WTC11 (cell line): ENCODE data around the gene DTNB. TPM values are rescaled to one million over a fixed set of nuclear protein-coding genes. Genes with fewer than 3 reads are reported as not detected.

Experiments used
- ATAC-seq: fragments of 200-7000 bp; cut with Tn5 transposase; 2 replicates; pipeline ENCODE4 v1.10.0; 2021; ENCODE audit warnings: mild to moderate bottlenecking, moderate library complexity
- CTCF ChIA-PET: fragments of 300-600 bp; sonication (Branson Sonifier 250); formaldehyde crosslinking; loops from one replicate; lab custom pipeline; 2021; ENCODE audit warnings: antibody characterized with exemption; lab: Charles Lee
- POLR2A ChIA-PET: fragments of 350-600 bp; sonication (Branson Sonifier 250); formaldehyde crosslinking; loops from one replicate; lab custom pipeline; 2021; ENCODE audit warnings: antibody characterized with exemption; lab: Charles Lee
- DNase-seq: peaks from one replicate; pipeline ENCODE4 v3.0.0; 2021; ENCODE audit warnings: low spot score
- H3K27ac Mint-ChIP-seq: 2 replicates; pipeline ENCODE4 v1.8.0; 2021; ENCODE audit warnings: mixed read lengths
- H3K27me3 Mint-ChIP-seq: 2 replicates; pipeline ENCODE4 v1.8.0; 2021; ENCODE audit warnings: low read depth, mild to moderate bottlenecking, moderate library complexity, mixed read lengths
- H3K36me3 Mint-ChIP-seq: 2 replicates; pipeline ENCODE4 v1.8.0; 2021; ENCODE audit warnings: mixed read lengths
- H3K4me1 Mint-ChIP-seq: 2 replicates; pipeline ENCODE4 v1.8.0; 2022; ENCODE audit warnings: mixed read lengths
- H3K4me3 Mint-ChIP-seq: 2 replicates; pipeline ENCODE4 v1.8.0; 2021; ENCODE audit warnings: mild to moderate bottlenecking, moderate library complexity, mixed read lengths
- H3K9me3 Mint-ChIP-seq: 2 replicates; pipeline ENCODE4 v1.8.0; 2021; ENCODE audit warnings: mixed read lengths
- CREM ChIP-seq: sonication (generic); formaldehyde crosslinking; IDR thresholded peaks from 2 replicates; pipeline ENCODE4 v1.8.1; 2022; ENCODE audit warnings: mild to moderate bottlenecking, missing genetic modification reagents, moderate library complexity
- FOXK1 ChIP-seq: sonication (generic); formaldehyde crosslinking; IDR thresholded peaks from 2 replicates; pipeline ENCODE4 v1.8.0; 2022; ENCODE audit warnings: mild to moderate bottlenecking, moderate library complexity, missing genetic modification reagents
- JUN ChIP-seq: sonication (generic); formaldehyde crosslinking; IDR thresholded peaks from 2 replicates; pipeline ENCODE4 v1.8.0; 2023; ENCODE audit warnings: mild to moderate bottlenecking, missing genetic modification reagents
- MXD4 ChIP-seq: fragments of 250-450 bp; sonication (Bioruptor Pico); IDR thresholded peaks from 2 replicates; pipeline ENCODE4 v1.8.0; 2021; ENCODE audit warnings: mild to moderate bottlenecking, moderate library complexity, borderline replicate concordance
- SP1 ChIP-seq: sonication (generic); formaldehyde crosslinking; conservative IDR thresholded peaks from 2 replicates; pipeline ENCODE4 v1.8.1; 2022; ENCODE audit warnings: missing genetic modification reagents
- ZNF219 ChIP-seq: sonication (generic); formaldehyde crosslinking; IDR thresholded peaks from 2 replicates; pipeline ENCODE4 v1.8.0; 2023; ENCODE audit warnings: missing genetic modification reagents, mild to moderate bottlenecking, borderline replicate concordance
- ZNF232 ChIP-seq: sonication (generic); formaldehyde crosslinking; IDR thresholded peaks from 2 replicates; pipeline ENCODE4 v1.8.0; 2022; ENCODE audit warnings: mild to moderate bottlenecking, missing genetic modification reagents
- ZNF396 ChIP-seq: fragments of 250-450 bp; sonication (Bioruptor Pico); IDR thresholded peaks from 2 replicates; pipeline ENCODE4 v1.8.0; 2021; ENCODE audit warnings: mild to moderate bottlenecking, moderate library complexity, borderline replicate concordance
- ZNF416 ChIP-seq: fragments of 250-450 bp; sonication (Bioruptor Pico); IDR thresholded peaks from 2 replicates; pipeline ENCODE4 v1.9.0; 2021; ENCODE audit warnings: mild to moderate bottlenecking, inconsistent platforms
- total RNA-seq: library from RNA; stranded (reverse); gene quantifications from 3 replicates; pipeline ENCODE4 v1.2.3, GENCODE V29; 2021
- TF ChIP-seq, protein P1 (sequence below): sonication (generic); formaldehyde crosslinking; IDR thresholded peaks from 2 replicates; pipeline ENCODE4 v1.8.1; 2023; ENCODE audit warnings: mild to moderate bottlenecking, missing genetic modification reagents, moderate library complexity
- TF ChIP-seq, protein P2 (sequence below): sonication (generic); formaldehyde crosslinking; IDR thresholded peaks from 2 replicates; pipeline ENCODE4 v1.8.0; 2022; ENCODE audit warnings: missing genetic modification reagents
- TF ChIP-seq, protein P3 (sequence below): fragments of 250-450 bp; sonication (Bioruptor Pico); IDR thresholded peaks from 2 replicates; pipeline ENCODE4 v1.9.0; 2021; ENCODE audit warnings: moderate library complexity, mild to moderate bottlenecking, inconsistent platforms, borderline replicate concordance
- TF ChIP-seq, protein P4 (sequence below): fragments of 250-450 bp; sonication (Bioruptor Pico); IDR thresholded peaks from 2 replicates; pipeline ENCODE4 v1.8.0; 2021; ENCODE audit warnings: mild to moderate bottlenecking
- TF ChIP-seq, protein P5 (sequence below): sonication (generic); formaldehyde crosslinking; IDR thresholded peaks from 2 replicates; pipeline ENCODE4 v1.8.1; 2023; ENCODE audit warnings: mild to moderate bottlenecking, moderate library complexity, missing genetic modification reagents
- TF ChIP-seq, protein P6 (sequence below): sonication (generic); formaldehyde crosslinking; IDR thresholded peaks from 2 replicates; pipeline ENCODE4 v1.8.0; 2022; ENCODE audit warnings: mild to moderate bottlenecking, missing genetic modification reagents
- TF ChIP-seq, protein P7 (sequence below): sonication (generic); formaldehyde crosslinking; IDR thresholded peaks from 2 replicates; pipeline ENCODE4 v1.8.1; 2023; ENCODE audit warnings: mild to moderate bottlenecking, missing genetic modification reagents, moderate library complexity
- TF ChIP-seq, protein P8 (sequence below): sonication (generic); formaldehyde crosslinking; IDR thresholded peaks from 2 replicates; pipeline ENCODE4 v1.8.0; 2023; ENCODE audit warnings: missing genetic modification reagents
- TF ChIP-seq, protein P9 (sequence below): fragments of 250-450 bp; sonication (Bioruptor Pico); IDR thresholded peaks from 2 replicates; pipeline ENCODE4 v1.9.0; 2021; ENCODE audit warnings: mild to moderate bottlenecking, borderline replicate concordance

Gene DTNB
- total RNA-seq, 1 experiment from 2014 or later, result 39.9 TPM

DNA sequence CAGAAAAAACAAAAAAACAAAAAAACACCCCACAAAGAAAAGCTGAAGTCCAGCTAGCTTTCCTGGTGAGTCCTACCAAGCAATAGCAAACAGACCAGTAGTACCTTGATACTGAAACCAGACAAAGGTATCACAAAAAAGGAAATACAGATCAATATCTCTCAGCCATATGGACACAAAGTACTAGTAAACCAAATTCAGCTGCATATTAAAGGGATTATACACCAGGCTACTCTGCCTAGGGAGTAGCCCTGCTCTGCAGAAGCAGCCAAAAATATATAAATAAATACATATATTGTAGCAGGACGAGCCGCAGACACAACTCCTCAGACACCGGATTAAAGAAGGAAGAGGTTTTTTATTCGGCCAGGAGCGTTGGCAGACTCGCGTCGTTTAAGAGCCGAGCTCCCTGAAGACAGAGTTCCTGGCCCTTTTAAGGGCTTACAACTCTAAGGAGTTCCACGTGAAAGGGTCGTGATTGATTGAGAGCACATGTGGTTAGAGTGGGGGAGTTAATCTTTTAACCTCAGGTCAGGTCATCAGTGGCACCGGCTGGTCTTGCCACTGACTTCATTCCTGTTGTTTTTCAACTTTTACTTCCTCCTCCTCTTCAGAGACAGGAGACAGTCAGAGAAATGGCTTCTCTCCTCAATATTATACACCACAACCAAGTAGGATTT is 38.4 kb upstream of the DTNB start:
- POLR2A ChIA-PET, result no interaction called here
- no peak overlapping the region for H3K4me3 Mint-ChIP-seq
- CTCF ChIA-PET, result interaction anchor here (1.4 kb wide), 1 partner anchor 350 kb away, joined by 4 read pairs; no protein-coding TSS in a partner anchor
- ATAC-seq (no peak), DNase-seq (no peak)
- H3K36me3 Mint-ChIP-seq, result no peaks in the 10 kb centered on the region
- H3K27ac Mint-ChIP-seq, result no peak overlapping the region
- TF ChIP-seq ZNF416 (no peak), MXD4 (no peak), FOXK1 (no peak), ZNF232 (no peak), ZNF219 (no peak)
- TF ChIP-seq, protein P1, sequence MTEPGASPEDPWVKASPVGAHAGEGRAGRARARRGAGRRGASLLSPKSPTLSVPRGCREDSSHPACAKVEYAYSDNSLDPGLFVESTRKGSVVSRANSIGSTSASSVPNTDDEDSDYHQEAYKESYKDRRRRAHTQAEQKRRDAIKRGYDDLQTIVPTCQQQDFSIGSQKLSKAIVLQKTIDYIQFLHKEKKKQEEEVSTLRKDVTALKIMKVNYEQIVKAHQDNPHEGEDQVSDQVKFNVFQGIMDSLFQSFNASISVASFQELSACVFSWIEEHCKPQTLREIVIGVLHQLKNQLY, result no peak
- TF ChIP-seq, protein P2, sequence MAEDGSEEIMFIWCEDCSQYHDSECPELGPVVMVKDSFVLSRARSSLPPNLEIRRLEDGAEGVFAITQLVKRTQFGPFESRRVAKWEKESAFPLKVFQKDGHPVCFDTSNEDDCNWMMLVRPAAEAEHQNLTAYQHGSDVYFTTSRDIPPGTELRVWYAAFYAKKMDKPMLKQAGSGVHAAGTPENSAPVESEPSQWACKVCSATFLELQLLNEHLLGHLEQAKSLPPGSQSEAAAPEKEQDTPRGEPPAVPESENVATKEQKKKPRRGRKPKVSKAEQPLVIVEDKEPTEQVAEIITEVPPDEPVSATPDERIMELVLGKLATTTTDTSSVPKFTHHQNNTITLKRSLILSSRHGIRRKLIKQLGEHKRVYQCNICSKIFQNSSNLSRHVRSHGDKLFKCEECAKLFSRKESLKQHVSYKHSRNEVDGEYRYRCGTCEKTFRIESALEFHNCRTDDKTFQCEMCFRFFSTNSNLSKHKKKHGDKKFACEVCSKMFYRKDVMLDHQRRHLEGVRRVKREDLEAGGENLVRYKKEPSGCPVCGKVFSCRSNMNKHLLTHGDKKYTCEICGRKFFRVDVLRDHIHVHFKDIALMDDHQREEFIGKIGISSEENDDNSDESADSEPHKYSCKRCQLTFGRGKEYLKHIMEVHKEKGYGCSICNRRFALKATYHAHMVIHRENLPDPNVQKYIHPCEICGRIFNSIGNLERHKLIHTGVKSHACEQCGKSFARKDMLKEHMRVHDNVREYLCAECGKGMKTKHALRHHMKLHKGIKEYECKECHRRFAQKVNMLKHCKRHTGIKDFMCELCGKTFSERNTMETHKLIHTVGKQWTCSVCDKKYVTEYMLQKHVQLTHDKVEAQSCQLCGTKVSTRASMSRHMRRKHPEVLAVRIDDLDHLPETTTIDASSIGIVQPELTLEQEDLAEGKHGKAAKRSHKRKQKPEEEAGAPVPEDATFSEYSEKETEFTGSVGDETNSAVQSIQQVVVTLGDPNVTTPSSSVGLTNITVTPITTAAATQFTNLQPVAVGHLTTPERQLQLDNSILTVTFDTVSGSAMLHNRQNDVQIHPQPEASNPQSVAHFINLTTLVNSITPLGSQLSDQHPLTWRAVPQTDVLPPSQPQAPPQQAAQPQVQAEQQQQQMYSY (CRISPR knock-in tag), result no peak
- TF ChIP-seq, protein P3, sequence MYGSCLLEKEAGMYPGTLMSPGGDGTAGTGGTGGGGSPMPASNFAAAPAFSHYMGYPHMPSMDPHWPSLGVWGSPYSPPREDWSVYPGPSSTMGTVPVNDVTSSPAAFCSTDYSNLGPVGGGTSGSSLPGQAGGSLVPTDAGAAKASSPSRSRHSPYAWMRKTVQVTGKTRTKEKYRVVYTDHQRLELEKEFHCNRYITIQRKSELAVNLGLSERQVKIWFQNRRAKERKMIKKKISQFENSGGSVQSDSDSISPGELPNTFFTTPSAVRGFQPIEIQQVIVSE (CRISPR knock-in tag), result no peak
- TF ChIP-seq, protein P4, sequence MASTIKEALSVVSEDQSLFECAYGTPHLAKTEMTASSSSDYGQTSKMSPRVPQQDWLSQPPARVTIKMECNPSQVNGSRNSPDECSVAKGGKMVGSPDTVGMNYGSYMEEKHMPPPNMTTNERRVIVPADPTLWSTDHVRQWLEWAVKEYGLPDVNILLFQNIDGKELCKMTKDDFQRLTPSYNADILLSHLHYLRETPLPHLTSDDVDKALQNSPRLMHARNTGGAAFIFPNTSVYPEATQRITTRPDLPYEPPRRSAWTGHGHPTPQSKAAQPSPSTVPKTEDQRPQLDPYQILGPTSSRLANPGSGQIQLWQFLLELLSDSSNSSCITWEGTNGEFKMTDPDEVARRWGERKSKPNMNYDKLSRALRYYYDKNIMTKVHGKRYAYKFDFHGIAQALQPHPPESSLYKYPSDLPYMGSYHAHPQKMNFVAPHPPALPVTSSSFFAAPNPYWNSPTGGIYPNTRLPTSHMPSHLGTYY (CRISPR knock-in tag), result no peak
- no peaks in the 10 kb centered on the region for H3K27me3 Mint-ChIP-seq
- no peaks in the 10 kb centered on the region for H3K4me1 Mint-ChIP-seq
- 0 out of 2 replicates have a peak, but pooled peaks cover 4% of the 10 kb centered on the region for H3K9me3 Mint-ChIP-seq

DNA sequence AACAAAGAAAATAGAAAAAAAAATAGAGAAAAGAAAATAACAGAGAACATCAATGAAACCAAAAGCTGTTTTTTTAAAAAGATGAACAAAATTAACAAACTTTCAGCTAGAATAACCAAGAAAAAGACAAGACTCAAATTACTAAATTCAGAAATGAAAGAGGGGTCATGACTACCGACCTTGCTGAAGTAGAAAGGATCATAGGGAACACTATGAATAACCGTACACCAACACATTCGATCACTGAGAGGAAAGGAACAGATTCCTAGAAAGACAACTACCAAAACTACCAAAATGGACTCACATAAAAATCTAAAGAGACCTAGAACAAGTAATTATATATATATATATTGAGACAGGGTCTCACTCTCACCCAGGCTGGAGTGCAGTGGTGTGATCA is 37.4 kb upstream of the DTNB start:
- no peaks in the 10 kb centered on the region for H3K4me1 Mint-ChIP-seq
- H3K27me3 Mint-ChIP-seq, result no peaks in the 10 kb centered on the region
- POLR2A ChIA-PET, result no interaction called here
- H3K27ac Mint-ChIP-seq, result no peak overlapping the region
- peaks cover 5% of the 10 kb centered on the region for H3K36me3 Mint-ChIP-seq
- H3K9me3 Mint-ChIP-seq, result peaks cover 9% of the 10 kb centered on the region
- CTCF ChIA-PET, result interaction anchor here (0.7 to 2.2 kb wide), 6 partner anchors 9 to 482 kb away, joined by 3 to 15 read pairs (median 4); no protein-coding TSS in a partner anchor
- ATAC-seq (no peak), DNase-seq (no peak)
- no peak overlapping the region for H3K4me3 Mint-ChIP-seq
- TF ChIP-seq SP1 (CRISPR knock-in tag) (no peak), ZNF219 (no peak), CREM (CRISPR knock-in tag) (no peak), JUN (no peak), ZNF396 (CRISPR knock-in tag) (no peak)
- TF ChIP-seq, protein P5, sequence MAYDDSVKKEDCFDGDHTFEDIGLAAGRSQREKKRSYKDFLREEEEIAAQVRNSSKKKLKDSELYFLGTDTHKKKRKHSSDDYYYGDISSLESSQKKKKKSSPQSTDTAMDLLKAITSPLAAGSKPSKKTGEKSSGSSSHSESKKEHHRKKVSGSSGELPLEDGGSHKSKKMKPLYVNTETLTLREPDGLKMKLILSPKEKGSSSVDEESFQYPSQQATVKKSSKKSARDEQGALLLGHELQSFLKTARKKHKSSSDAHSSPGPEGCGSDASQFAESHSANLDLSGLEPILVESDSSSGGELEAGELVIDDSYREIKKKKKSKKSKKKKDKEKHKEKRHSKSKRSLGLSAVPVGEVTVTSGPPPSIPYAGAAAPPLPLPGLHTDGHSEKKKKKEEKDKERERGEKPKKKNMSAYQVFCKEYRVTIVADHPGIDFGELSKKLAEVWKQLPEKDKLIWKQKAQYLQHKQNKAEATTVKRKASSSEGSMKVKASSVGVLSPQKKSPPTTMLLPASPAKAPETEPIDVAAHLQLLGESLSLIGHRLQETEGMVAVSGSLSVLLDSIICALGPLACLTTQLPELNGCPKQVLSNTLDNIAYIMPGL, result no peak
- TF ChIP-seq, protein P6, sequence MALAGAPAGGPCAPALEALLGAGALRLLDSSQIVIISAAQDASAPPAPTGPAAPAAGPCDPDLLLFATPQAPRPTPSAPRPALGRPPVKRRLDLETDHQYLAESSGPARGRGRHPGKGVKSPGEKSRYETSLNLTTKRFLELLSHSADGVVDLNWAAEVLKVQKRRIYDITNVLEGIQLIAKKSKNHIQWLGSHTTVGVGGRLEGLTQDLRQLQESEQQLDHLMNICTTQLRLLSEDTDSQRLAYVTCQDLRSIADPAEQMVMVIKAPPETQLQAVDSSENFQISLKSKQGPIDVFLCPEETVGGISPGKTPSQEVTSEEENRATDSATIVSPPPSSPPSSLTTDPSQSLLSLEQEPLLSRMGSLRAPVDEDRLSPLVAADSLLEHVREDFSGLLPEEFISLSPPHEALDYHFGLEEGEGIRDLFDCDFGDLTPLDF (CRISPR knock-in tag), result no peak
- TF ChIP-seq, protein P7, sequence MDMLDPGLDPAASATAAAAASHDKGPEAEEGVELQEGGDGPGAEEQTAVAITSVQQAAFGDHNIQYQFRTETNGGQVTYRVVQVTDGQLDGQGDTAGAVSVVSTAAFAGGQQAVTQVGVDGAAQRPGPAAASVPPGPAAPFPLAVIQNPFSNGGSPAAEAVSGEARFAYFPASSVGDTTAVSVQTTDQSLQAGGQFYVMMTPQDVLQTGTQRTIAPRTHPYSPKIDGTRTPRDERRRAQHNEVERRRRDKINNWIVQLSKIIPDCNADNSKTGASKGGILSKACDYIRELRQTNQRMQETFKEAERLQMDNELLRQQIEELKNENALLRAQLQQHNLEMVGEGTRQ (CRISPR knock-in tag), result no peak
- TF ChIP-seq, protein P8, sequence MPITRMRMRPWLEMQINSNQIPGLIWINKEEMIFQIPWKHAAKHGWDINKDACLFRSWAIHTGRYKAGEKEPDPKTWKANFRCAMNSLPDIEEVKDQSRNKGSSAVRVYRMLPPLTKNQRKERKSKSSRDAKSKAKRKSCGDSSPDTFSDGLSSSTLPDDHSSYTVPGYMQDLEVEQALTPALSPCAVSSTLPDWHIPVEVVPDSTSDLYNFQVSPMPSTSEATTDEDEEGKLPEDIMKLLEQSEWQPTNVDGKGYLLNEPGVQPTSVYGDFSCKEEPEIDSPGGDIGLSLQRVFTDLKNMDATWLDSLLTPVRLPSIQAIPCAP (CRISPR knock-in tag), result no peak
- TF ChIP-seq, protein P9, sequence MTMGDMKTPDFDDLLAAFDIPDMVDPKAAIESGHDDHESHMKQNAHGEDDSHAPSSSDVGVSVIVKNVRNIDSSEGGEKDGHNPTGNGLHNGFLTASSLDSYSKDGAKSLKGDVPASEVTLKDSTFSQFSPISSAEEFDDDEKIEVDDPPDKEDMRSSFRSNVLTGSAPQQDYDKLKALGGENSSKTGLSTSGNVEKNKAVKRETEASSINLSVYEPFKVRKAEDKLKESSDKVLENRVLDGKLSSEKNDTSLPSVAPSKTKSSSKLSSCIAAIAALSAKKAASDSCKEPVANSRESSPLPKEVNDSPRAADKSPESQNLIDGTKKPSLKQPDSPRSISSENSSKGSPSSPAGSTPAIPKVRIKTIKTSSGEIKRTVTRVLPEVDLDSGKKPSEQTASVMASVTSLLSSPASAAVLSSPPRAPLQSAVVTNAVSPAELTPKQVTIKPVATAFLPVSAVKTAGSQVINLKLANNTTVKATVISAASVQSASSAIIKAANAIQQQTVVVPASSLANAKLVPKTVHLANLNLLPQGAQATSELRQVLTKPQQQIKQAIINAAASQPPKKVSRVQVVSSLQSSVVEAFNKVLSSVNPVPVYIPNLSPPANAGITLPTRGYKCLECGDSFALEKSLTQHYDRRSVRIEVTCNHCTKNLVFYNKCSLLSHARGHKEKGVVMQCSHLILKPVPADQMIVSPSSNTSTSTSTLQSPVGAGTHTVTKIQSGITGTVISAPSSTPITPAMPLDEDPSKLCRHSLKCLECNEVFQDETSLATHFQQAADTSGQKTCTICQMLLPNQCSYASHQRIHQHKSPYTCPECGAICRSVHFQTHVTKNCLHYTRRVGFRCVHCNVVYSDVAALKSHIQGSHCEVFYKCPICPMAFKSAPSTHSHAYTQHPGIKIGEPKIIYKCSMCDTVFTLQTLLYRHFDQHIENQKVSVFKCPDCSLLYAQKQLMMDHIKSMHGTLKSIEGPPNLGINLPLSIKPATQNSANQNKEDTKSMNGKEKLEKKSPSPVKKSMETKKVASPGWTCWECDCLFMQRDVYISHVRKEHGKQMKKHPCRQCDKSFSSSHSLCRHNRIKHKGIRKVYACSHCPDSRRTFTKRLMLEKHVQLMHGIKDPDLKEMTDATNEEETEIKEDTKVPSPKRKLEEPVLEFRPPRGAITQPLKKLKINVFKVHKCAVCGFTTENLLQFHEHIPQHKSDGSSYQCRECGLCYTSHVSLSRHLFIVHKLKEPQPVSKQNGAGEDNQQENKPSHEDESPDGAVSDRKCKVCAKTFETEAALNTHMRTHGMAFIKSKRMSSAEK (CRISPR knock-in tag), result no peak
